Fibroblast of the aortic adventitia (primary cell): Measurements from ENCODE around the gene RPUSD1. TPM values are rescaled to one million over a fixed set of nuclear protein-coding genes. Genes with fewer than 3 reads are reported as not detected.
"Not testable (repeated sequence)": the region's sequence is repeated elsewhere in the genome, so short reads cannot be mapped to it uniquely, and the experiment has no call there.

Experiments
- DNase-seq: peaks from one replicate; pipeline ENCODE4 v3.0.0-alpha.2; 2010; ENCODE audit warnings: low read depth
- H3K4me3 ChIP-seq: 2 replicates; pipeline ENCODE4 v1.5.1; 2011; ENCODE audit warnings: low read depth, mild to moderate bottlenecking, control low read depth, low read length, moderate library complexity
- CTCF ChIP-seq: IDR thresholded peaks from 2 replicates; pipeline ENCODE4 v1.5.1; 2011; ENCODE audit warnings: mild to moderate bottlenecking, low read length, control low read depth, inconsistent platforms; ENCODE audit not compliant: insufficient read depth
- total RNA-seq: library from RNA; depleted of rRNA; stranded (reverse); fragments of >200 nt; gene quantifications from 2 replicates; pipeline ENCODE4 v1.2.3, GENCODE V29; 2012; ENCODE audit warnings: low replicate concordance

The RPUSD1 gene
- total RNA-seq, 1 donor, result 20.3 TPM

- DNase-seq, result no peak
- no peak overlapping the region for H3K4me3 ChIP-seq
- TF ChIP-seq CTCF, result no peak
Measured at GRCh38 chr16:754656-755055, 33.5 kb downstream of the RPUSD1 start.

GRCh38 chr16:754121-754607 is 34.0 kb downstream of the RPUSD1 start:
- H3K4me3 ChIP-seq, DNase-seq: not testable (repeated sequence)

- no peak for DNase-seq
- H3K4me3 ChIP-seq, result no peak overlapping the region
- no peak for TF ChIP-seq CTCF
Measured at GRCh38 chr16:752007-752312, 36.2 kb downstream of the RPUSD1 start.

- no peak for TF ChIP-seq CTCF
Measured at GRCh38 chr16:751152-752006, 36.8 kb downstream of the RPUSD1 start.

GRCh38 chr16:750485-750884 is 37.7 kb downstream of the RPUSD1 start:
- no peak for DNase-seq
- no peak overlapping the region for H3K4me3 ChIP-seq
- no peak for TF ChIP-seq CTCF

More at GRCh38 chr16:751152-752006, 36.8 kb downstream of the RPUSD1 start:
- no peak overlapping the region for H3K4me3 ChIP-seq
- DNase-seq, result no peak

- H3K4me3 ChIP-seq, result no peak overlapping the region
- peak; percentile 89 for DNase-seq
- no peak for TF ChIP-seq CTCF
Measured at GRCh38 chr16:749010-749409, 39.2 kb downstream of the RPUSD1 start.

GRCh38 chr16:747978-748746 is 40.0 kb downstream of the RPUSD1 start:
- no peak for TF ChIP-seq CTCF
- no peak overlapping the region for H3K4me3 ChIP-seq
- no peak for DNase-seq
